MM.1S (cell line): ENCODE data around the gene IQSEC1.

Experiments used
- CTCF ChIP-seq: fragments of 300-600 bp; sonication (generic); IDR thresholded peaks from 2 replicates; pipeline ENCODE4 v1.5.1; 2016; ENCODE audit warnings: antibody characterized with exemption, low read length, mixed read lengths
- EZH2 ChIP-seq: fragments of 300-600 bp; sonication (generic); optimal IDR thresholded peaks from 2 replicates; pipeline ENCODE3; 2017; ENCODE audit warnings: low read depth, mild to moderate bottlenecking, antibody characterized with exemption, low read length, mixed read lengths

GRCh38 chr3:13080026-13080425 is 6.8 kb upstream of the IQSEC1 start:
- no peak for TF ChIP-seq CTCF
- no peak for TF ChIP-seq EZH2
